Kidney (tissue), 14 donors: ENCODE measurements around the gene FAM180A. TPM values are rescaled to one million over a fixed set of nuclear protein-coding genes. Genes with fewer than 3 reads are reported as not detected.
"Not testable (repeated sequence)": the region's sequence is repeated elsewhere in the genome, so short reads cannot be mapped to it uniquely, and the experiment has no call there.

ENCODE experiments used
- DNase-seq, 5 donors: peaks; one replicate each; pipeline ENCODE4 v3.0.0-alpha.2; 2013 to 2020
- FAIRE-seq: peaks from 2 replicates; lab custom pipeline; 2012; peaks lifted over from hg19 to GRCh38; lab: Jason Lieb, UNC
- H3K27ac ChIP-seq, 2 donors: one replicate each; pipeline ENCODE4 v1.7.0; 2013; ENCODE audit warnings: low read depth in 2 of 2, low read length in 2 of 2, inconsistent platforms in 1 of 2
- H3K27me3 ChIP-seq: one replicate; pipeline ENCODE4 v1.7.1; 2013; ENCODE audit warnings: low read length, inconsistent platforms; ENCODE audit not compliant: control insufficient read depth, insufficient read depth
- H3K36me3 ChIP-seq, 3 donors: one replicate each; pipeline versions ENCODE4 v1.7.0 to v1.7.1; 2013; ENCODE audit warnings: low read length in 3 of 3, control low read depth in 1 of 3, inconsistent platforms in 1 of 3; ENCODE audit not compliant: insufficient read depth in 3 of 3, control insufficient read depth in 2 of 3
- H3K4me1 ChIP-seq, 3 donors: one replicate each; pipeline versions ENCODE4 v1.7.0 to v1.7.1; 2013; ENCODE audit warnings: low read length in 3 of 3, inconsistent platforms in 1 of 3, low read depth in 1 of 3; ENCODE audit not compliant: control insufficient read depth in 2 of 3, insufficient read depth in 2 of 3
- H3K4me3 ChIP-seq, 3 donors: one replicate each; pipeline versions ENCODE4 v1.7.0 to v1.8.1; 2013; ENCODE audit warnings: low read length in 3 of 3, control low read depth in 1 of 3, inconsistent platforms in 1 of 3
- H3K9ac ChIP-seq, 3 donors: one replicate each; pipeline versions ENCODE4 v1.7.0 to v1.7.1; 2013; ENCODE audit warnings: low read length in 3 of 3, control low read depth in 1 of 3, inconsistent platforms in 1 of 3
- H3K9me3 ChIP-seq, 3 donors: one replicate each; pipeline versions ENCODE4 v1.7.0 to v1.7.1; 2013; ENCODE audit warnings: low read length in 3 of 3, control low read depth in 1 of 3, inconsistent platforms in 1 of 3; ENCODE audit not compliant: control insufficient read depth in 2 of 3, insufficient read depth in 1 of 3
- CTCF ChIP-seq: IDR thresholded peaks from 3 replicates; pipeline ENCODE4 v1.5.1; 2012; ENCODE audit warnings: mild to moderate bottlenecking, moderate library complexity, borderline replicate concordance; ENCODE audit not compliant: insufficient read depth; ENCODE audit errors: extremely low read depth
- intact Hi-C: fragments of 100-400 bp; cut with DNase I; formaldehyde crosslinking; loops from one replicate; pipeline ENCODE4 v1.11.1; 2022
- polyA plus RNA-seq: library from polyadenylated mRNA; stranded (reverse); fragments of 350-450 nt; fragmentation: Illumina TruSeq; extraction: RNeasy Lipid Tissue Mini Kit (QIAGEN cat#74804); gene quantifications from one replicate; pipeline ENCODE4 v1.2.3, GENCODE V29; 2014; ENCODE audit warnings: low read depth, low replicate concordance; ENCODE audit not compliant: insufficient read depth
- total RNA-seq: library from RNA; stranded (reverse); fragmentation: NEBNext Ultra II Directional; extraction: Animal tissue kit (Norgen Biotek cat#: 25700); gene quantifications from one replicate; pipeline ENCODE4 v1.2.1, GENCODE V29; 2021
- donor health status: control.
- donor health status: control.
- donor health status: control.
- donor health status: control.
- donor health status: control.
- donor health status: DM: yes; HTN: yes; CAD: no.
- donor health status: Normal renal cell carcinoma (clear cell type).

The FAM180A gene
- total and polyA plus RNA-seq, 2 donors from 2014 or later, result 1.7 to 2.2 TPM

- no peaks in the 10 kb centered on the region for H3K36me3 ChIP-seq
- DNase-seq (no peak), FAIRE-seq (no peak)
- intact Hi-C loops, result no loop called here
- no peak overlapping the region for H3K9ac ChIP-seq
- H3K27me3 ChIP-seq, result no peaks in the 10 kb centered on the region
- H3K4me3 ChIP-seq, result no peak overlapping the region
- no peak for TF ChIP-seq CTCF
- H3K9me3 ChIP-seq, result no peaks in the 10 kb centered on the region
- H3K27ac ChIP-seq, result no peak overlapping the region
- no peaks in the 10 kb centered on the region for H3K4me1 ChIP-seq
These were observed 51.1 kb downstream of the FAM180A start for GRCh38 chr7:135697276-135698049.

- H3K9ac ChIP-seq, result no peak overlapping the region
- FAIRE-seq (no peak), DNase-seq (no peak)
- H3K27ac ChIP-seq, result no peak overlapping the region
- no peaks in the 10 kb centered on the region for H3K27me3 ChIP-seq
- no peak overlapping the region for H3K4me3 ChIP-seq
- H3K36me3 ChIP-seq, result peaks cover 0 to 7% (median 0%) of the 10 kb centered on the region in 3 donors
- H3K4me1 ChIP-seq, result no peaks in the 10 kb centered on the region
- TF ChIP-seq CTCF, result no peak
- no peaks in the 10 kb centered on the region for H3K9me3 ChIP-seq
- intact Hi-C loops, result no loop called here
These were observed 55.1 kb downstream of the FAM180A start for GRCh38 chr7:135693558-135693957.

GRCh38 chr7:135692606-135693005 is 56.0 kb downstream of the FAM180A start:
- not testable (repeated sequence) for FAIRE-seq

GRCh38 chr7:135692055-135692454 is 56.6 kb downstream of the FAM180A start:
- no peak for TF ChIP-seq CTCF
- no peak for DNase-seq
- Histone ChIP-seq H3K4me3 (no peak overlapping the region), H3K27ac (no peak overlapping the region), H3K9ac (no peak overlapping the region), H3K36me3 (peaks cover 0 to 7% (median 0%) of the 10 kb centered on the region in 3 donors), H3K4me1 (no peaks in the 10 kb centered on the region), H3K9me3 (no peaks in the 10 kb centered on the region), H3K27me3 (no peaks in the 10 kb centered on the region)
- intact Hi-C loops, result no loop called here
- FAIRE-seq, result no peak

More at GRCh38 chr7:135692606-135693005, 56.0 kb downstream of the FAM180A start:
- H3K9me3 ChIP-seq, DNase-seq, H3K27ac ChIP-seq, H3K4me3 ChIP-seq, intact Hi-C loops, H3K27me3 ChIP-seq, H3K36me3 ChIP-seq, H3K9ac ChIP-seq, H3K4me1 ChIP-seq: not testable (repeated sequence)
